Measurements from ENCODE around the gene P2RX2. TPM values are rescaled to one million over a fixed set of nuclear protein-coding genes. Genes with fewer than 3 reads are reported as not detected.

Gene P2RX2
- total RNA-seq, 1 experiment from 2014 or later = not detected

DNA sequence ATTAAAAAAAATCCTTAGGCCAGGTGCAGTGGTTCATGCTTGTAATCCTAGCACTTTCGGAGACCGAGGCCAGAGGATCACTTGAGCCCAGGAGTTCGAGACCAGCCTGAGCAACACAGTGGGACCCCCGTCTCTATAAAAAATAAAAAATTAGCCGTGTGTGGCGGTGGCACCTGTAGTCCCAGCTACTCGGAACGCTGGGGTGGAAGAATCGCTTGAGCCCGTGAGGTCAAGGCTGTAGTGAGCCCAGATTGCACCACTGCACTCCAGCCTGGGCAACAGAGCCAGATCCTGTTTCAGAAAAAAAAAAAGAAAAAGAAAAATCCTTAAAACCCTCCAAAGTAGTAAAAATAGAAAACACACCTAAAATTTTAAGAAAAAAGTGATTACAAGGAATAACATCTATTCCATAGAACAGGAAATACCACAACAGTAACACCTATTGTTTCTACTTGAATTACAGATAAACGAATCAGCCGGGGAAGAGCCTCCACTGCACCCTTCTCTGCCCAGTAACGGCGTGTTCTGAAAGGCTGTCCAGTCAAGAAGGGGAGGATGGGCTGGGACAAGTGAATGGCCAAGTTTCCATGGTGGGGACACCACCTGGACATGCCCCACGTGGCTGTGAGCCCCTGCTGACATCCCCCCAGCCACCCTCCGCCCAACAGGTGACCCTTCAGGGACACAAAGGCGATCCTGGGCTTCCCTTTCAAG is 50.7 kb downstream of the P2RX2 start:
- Histone ChIP-seq H3K9me2 (replicated peaks; ENCODE audit: insufficient read depth, low read length) (no peaks in the 10 kb centered on the region), H3K9ac (ENCODE audit: low read length) (no peak overlapping the region), H3K36me3 (ENCODE audit: insufficient read depth, low read length) (peaks cover 31% of the 10 kb centered on the region), H4K20me1 (ENCODE audit: insufficient read depth, low read depth, low read length) (no peaks in the 10 kb centered on the region), H3K27ac (ENCODE audit: low read length) (no peak overlapping the region), H3K27me3 (ENCODE audit: low read length) (no peaks in the 10 kb centered on the region), H3K79me2 (ENCODE audit: low read length) (peaks cover 5% of the 10 kb centered on the region; the same call in 1 of the 2 replicates), H3K9me3 (ENCODE audit: low read length) (no peaks in the 10 kb centered on the region), H3K4me3 (ENCODE audit: low read length) (no peak overlapping the region), H3K4me2 (ENCODE audit: low read depth, low read length, poor library complexity, severe bottlenecking) (no peak overlapping the region), H2AFZ (ENCODE audit: low read length) (no peak overlapping the region), H3K4me1 (ENCODE audit: low read length) (no peaks in the 10 kb centered on the region)
- DNase-seq = no peak

Small RNA genes within 50 kb of the gene (small RNA-seq; reads per million reads assigned to genes)
- gene MIR6763 = not detected

Other genes with a start within 250 kb of the P2RX2 start
- gene FBRSL1, start 128.6 kb upstream of the P2RX2 start, total RNA-seq (2014; rRNA removed; shearing (Covaris generic); ENCODE audit: low replicate concordance) = 4.0 and 4.1 TPM in 2 replicates
- gene LRCOL1, start 8.2 kb upstream of the P2RX2 start, total RNA-seq (2014; rRNA removed; shearing (Covaris generic); ENCODE audit: low replicate concordance) = not detected in 2 replicates
- gene POLE, start 68.6 kb downstream of the P2RX2 start, total RNA-seq (2014; rRNA removed; shearing (Covaris generic); ENCODE audit: low replicate concordance) = 37.9 and 49.5 TPM in 2 replicates
- 33.2 and 35.5 TPM in 2 replicates for gene PXMP2, start 68.8 kb downstream of the P2RX2 start, total RNA-seq (2014; rRNA removed; shearing (Covaris generic); ENCODE audit: low replicate concordance)
- gene PGAM5, start 92.1 kb downstream of the P2RX2 start, total RNA-seq (2014; rRNA removed; shearing (Covaris generic); ENCODE audit: low replicate concordance) = 42.5 and 63.2 TPM in 2 replicates
- 42.7 and 47.9 TPM in 2 replicates for gene ANKLE2, start 143.1 kb downstream of the P2RX2 start, total RNA-seq (2014; rRNA removed; shearing (Covaris generic); ENCODE audit: low replicate concordance)
- 14.9 and 32.7 TPM in 2 replicates for gene GOLGA3, start 210.1 kb downstream of the P2RX2 start, total RNA-seq (2014; rRNA removed; shearing (Covaris generic); ENCODE audit: low replicate concordance)